Upper lobe of left lung (tissue), 4 donors: Measurements from ENCODE around the gene AP3B2.

Experiments used
- EP300 ChIP-seq, 4 donors: sonication (generic); formaldehyde crosslinking; IDR thresholded peaks; one replicate each; pipeline ENCODE4 v1.5.1; 2017; ENCODE audit warnings: antibody characterized with exemption in 4 of 4, control low read depth in 2 of 4
- POLR2AphosphoS5 ChIP-seq, 2 donors: sonication (generic); formaldehyde crosslinking; IDR thresholded peaks; one replicate each; pipeline ENCODE4 v1.5.1; 2017; ENCODE audit warnings: antibody characterized with exemption in 2 of 2
- TF ChIP-seq, protein P1 (sequence below), 6 experiments: fragments of 450-650 bp in 4 of 6; fragments of 200-600 bp in 2 of 6; sonication (generic) in 2 of 6; IDR thresholded peaks; one replicate each; pipeline ENCODE4 v1.5.1; 2016 to 2019; ENCODE audit warnings: antibody characterized with exemption in 6 of 6

DNA sequence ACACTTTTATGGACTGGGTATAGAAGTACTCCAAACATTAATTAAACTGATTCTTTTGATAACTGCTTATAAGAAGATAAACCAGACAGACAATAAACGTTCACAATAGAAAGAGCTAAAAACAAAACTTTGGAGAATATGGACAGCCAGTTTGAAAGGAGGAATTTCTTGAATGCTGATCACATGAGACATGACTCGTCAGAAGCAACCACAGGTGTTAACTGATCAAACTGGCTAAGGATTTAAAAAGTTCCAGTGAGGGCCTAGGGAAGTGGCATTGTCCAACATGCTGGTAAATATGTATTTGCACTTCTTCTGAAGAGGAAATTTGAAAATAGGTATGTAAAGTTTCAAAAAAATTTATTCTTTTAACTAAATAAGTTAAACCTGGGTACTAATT is 29.4 kb upstream of the AP3B2 start:
- TF ChIP-seq, protein P1, sequence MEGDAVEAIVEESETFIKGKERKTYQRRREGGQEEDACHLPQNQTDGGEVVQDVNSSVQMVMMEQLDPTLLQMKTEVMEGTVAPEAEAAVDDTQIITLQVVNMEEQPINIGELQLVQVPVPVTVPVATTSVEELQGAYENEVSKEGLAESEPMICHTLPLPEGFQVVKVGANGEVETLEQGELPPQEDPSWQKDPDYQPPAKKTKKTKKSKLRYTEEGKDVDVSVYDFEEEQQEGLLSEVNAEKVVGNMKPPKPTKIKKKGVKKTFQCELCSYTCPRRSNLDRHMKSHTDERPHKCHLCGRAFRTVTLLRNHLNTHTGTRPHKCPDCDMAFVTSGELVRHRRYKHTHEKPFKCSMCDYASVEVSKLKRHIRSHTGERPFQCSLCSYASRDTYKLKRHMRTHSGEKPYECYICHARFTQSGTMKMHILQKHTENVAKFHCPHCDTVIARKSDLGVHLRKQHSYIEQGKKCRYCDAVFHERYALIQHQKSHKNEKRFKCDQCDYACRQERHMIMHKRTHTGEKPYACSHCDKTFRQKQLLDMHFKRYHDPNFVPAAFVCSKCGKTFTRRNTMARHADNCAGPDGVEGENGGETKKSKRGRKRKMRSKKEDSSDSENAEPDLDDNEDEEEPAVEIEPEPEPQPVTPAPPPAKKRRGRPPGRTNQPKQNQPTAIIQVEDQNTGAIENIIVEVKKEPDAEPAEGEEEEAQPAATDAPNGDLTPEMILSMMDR (IDR thresholded peaks at IDR 0.05): no peak
- TF ChIP-seq EP300 (IDR thresholded peaks at IDR 0.05): no peak
- no peak for TF ChIP-seq POLR2AphosphoS5 (IDR thresholded peaks at IDR 0.05)
